HG02870 (cell line): Measurements from ENCODE around the gene SMARCA2.
A peak's percentile ranks its signal among the peaks of the same experiment; 100 is the strongest.

Source experiments
- ATAC-seq: cut with Tn5 transposase; IDR thresholded peaks from one replicate; pipeline ENCODE4 v1.9.1; 2021; ENCODE audit warnings: mild to moderate bottlenecking, moderate library complexity; ENCODE audit not compliant: unreplicated experiment

The SMARCA2 gene

DNA sequence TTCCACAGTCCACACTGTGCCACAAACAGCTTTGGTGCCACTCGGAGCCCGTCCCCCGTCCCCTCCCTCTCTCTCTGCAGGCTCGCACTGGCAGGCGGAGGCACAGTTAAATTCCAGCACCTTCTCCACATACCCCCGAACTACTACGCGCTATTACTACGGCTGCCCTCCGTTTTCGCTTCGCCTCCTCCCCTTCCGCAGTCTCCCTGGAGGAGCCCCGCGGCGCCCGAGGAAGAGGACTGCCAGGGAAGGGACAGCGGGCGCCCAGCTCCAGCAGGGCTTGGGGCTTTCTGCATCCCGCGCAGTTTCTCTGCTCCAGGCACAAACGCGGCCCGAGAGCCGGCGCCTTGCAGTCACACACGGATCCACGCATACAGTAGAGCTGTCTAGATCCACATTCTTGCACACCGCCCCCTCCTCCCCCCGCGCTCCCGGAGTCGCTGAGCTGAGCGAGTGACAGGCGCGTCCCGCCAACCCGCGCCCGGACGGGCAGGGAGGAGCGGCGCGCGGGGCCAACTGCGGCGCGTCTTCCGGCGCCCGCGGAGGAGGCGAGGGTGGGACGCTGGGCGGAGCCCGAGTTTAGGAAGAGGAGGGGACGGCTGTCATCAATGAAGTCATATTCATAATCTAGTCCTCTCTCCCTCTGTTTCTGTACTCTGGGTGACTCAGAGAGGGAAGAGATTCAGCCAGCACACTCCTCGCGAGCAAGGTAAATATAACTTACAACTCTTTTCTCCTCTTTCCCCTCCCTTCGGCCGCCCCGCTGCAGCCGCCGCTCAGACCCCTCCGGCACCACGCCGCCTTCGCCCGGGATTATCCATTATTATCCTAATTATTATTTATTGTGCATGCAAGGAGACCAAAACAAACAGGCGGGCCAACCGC, at the start of gene SMARCA2:
TSS of gene SMARCA2 (plus strand) at position 652 of the 885 bp plus-strand sequence. CDS start 13,676 bp downstream, outside the sequence.
- ATAC-seq = peak; percentile 66

DNA sequence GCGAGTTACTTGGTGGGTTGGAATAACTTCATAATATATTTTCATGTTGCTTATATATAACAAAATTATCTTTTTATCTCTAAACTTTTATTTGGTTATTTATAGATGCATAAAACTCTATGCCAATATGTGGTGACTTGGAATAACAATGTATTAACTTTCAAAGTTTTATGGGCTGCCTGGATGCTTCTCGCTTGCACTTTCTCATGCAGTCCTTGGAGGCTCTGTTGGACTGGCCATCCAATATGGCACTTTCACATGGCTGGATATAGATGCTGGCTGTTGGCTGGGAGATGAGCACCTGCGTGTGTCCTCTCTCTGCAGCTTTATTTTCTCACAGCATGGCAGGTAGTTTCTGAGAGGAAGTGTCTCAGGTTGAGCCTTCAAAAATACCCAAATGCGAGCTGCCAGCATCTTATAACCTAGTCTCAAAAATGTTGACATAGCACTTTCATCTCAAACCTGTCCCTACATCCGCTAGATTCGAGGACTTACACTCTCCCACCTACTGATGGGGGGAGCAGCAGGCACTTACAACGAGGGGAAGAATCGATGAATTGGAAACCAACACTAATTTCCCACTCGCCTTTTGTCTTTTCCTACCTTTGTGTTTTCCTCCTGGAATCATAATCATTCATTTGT, 48.3 kb upstream of the SMARCA2 start:
- ATAC-seq = no peak

- no peak for ATAC-seq
These were observed 46.0 kb upstream of the SMARCA2 start for GRCh38 chr9:1969160-1969559.

GRCh38 chr9:1969898-1970297, 45.2 kb upstream of the SMARCA2 start:
- no peak for ATAC-seq

- ATAC-seq = no peak
These were observed 42.5 kb upstream of the SMARCA2 start for GRCh38 chr9:1972672-1973071.

- no peak for ATAC-seq
These were observed 38.1 kb upstream of the SMARCA2 start for GRCh38 chr9:1977026-1977425.

GRCh38 chr9:1978941-1979340, 36.2 kb upstream of the SMARCA2 start:
- no peak for ATAC-seq

- no peak for ATAC-seq
These were observed 35.3 kb upstream of the SMARCA2 start for GRCh38 chr9:1979741-1980367.

GRCh38 chr9:1980387-1980786, 34.8 kb upstream of the SMARCA2 start:
- no peak for ATAC-seq

DNA sequence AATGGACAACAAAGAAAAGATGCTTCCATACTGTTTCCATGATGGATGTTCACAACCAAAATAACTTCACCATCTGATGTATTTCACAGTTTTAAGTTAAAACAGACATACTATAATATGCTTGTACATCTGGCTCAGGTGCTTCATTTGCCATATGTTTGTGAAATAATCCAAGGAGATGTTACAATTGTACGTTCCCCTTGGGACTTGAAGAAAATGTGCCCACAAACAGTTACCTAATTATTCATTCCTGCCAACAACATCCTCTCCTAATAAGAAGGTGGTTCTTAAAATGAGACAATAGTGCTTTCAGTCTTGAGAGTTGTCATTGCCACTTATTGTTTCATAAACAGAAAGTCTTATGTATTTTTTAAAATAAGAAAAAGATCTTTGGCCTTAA, 33.1 kb upstream of the SMARCA2 start:
- ATAC-seq = no peak

DNA sequence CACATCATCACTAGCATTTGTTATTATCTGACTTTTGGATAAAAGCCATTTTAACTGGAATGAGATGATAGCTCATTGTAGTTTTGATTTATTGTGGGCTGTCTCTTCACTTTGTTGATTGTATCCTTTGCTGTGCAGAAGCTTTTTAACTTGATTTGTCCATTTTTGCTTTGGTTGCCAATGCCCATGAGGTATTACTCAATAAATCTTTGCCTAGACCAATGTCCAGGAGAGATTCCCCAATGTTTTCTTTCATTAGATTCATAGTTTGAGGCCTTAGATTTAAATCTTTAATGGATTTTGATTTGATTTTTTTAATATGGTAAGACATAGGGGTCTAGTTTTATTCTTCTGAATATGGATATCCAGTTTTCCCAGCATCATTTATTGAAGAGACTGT, 28.8 kb upstream of the SMARCA2 start:
- no peak for ATAC-seq

DNA sequence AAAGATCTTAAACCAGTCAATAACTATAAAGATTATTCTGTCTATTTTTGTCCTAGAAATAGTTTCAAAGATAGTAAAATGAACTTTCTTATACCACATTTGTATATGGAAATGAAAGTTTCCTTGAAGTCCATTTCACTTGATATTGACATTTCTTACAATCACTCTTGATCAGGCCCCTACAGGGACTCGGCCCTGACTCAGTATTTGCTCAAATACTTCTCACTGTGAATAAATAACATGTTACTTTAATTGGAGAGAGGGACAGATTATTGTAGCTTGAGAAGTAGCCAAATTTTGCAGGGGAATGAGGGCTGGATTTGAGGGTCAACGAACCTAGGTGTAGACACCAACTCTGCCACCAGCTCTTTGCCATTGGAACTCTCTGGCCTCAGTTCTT, 25.6 kb upstream of the SMARCA2 start:
- no peak for ATAC-seq

GRCh38 chr9:1994180-1994579, 21.0 kb upstream of the SMARCA2 start:
- ATAC-seq = no peak

DNA sequence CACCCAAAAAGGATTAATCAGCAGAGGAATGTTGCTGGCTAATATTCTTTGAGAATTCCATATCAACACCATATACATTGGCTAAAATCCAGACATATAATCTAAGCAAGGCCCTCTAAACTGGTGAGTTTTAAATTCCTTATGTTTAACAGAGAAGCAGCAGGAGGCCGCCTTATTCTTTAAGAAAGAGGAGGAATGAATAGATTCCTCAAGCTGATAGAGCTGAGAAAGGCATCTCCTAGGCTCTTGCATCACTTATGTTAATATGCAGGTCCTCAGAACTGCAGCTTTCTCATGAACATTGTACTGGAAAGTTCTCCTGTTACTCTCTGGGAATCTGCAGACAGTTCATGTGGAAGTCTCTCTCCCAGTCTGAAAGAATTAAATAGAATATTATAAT, 20.1 kb upstream of the SMARCA2 start:
- no peak for ATAC-seq

GRCh38 chr9:1996156-1996555, 19.0 kb upstream of the SMARCA2 start:
- no peak for ATAC-seq

GRCh38 chr9:1997646-1998045, 17.5 kb upstream of the SMARCA2 start:
- no peak for ATAC-seq

DNA sequence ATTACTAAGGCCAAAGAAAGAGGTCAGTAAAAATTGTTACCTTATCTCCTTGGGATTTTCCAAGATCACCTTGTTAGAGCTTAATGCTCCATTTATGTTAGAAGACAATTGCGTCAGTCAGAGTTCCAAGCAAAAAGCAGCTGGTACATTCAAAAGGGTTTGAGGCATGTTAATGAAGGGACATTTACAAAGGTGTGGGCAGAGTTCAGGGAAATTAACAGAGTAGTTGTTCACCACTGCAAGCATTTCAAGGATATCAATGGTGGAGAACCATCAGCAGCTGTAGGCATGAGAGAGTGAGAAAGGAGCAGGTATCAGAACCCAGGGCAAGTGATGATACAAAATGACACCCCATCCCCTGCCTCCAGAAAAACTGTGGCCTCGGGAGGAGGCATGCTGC, 17.0 kb upstream of the SMARCA2 start:
- ATAC-seq = no peak

GRCh38 chr9:2000314-2000713, 14.8 kb upstream of the SMARCA2 start:
- ATAC-seq = no peak

- no peak for ATAC-seq
These were observed 6.8 kb upstream of the SMARCA2 start for GRCh38 chr9:2008372-2008771.

DNA sequence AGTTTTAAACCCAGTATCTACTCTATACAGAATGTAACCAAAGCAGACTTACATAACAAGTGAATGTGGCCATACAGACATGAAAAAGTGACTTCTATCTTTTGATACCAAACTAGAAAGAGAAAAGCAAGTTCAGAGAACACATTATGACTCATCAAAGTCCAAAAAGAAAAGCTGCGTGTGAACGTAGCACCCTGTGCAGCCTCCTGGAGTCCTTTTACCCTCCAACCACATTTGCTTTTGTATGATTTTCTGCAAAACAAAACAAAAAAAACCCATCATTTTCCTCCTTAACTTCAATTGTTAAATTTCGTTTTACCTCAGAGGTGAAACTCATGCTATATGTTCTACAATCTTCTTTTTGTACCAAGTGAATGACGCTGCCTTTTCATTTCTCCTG, 2.8 kb upstream of the SMARCA2 start:
- ATAC-seq = peak; percentile 36

GRCh38 chr9:2013743-2014475, 1.2 kb upstream of the SMARCA2 start:
- ATAC-seq = no peak
